ENCODE measurements around the gene EGF.

The EGF gene

GRCh38 chr4:109878355-109878754, 34.3 kb upstream of the EGF start:
- DNase-seq (ENCODE audit: low read depth, low spot score) = no peak
- no peaks in the 10 kb centered on the region for H3K4me1 ChIP-seq (ENCODE audit: control insufficient read depth, insufficient read depth, low read length)

GRCh38 chr4:109879081-109879480, 33.6 kb upstream of the EGF start:
- no CpG with 5 or more reads among the region's 12 CpGs for WGBS (ENCODE audit: insufficient coverage, insufficient read length)
- Histone ChIP-seq H3K9me3 (ENCODE audit: control insufficient read depth, insufficient read depth, low read length) (no peaks in the 10 kb centered on the region), H3K4me3 (ENCODE audit: low read length) (no peak overlapping the region), H3K27ac (ENCODE audit: low read length) (no peak overlapping the region), H3K36me3 (ENCODE audit: control insufficient read depth, insufficient read depth, low read length) (no peaks in the 10 kb centered on the region), H3K27me3 (ENCODE audit: control insufficient read depth, insufficient read depth, low read length) (no peaks in the 10 kb centered on the region), H3K4me1 (ENCODE audit: control insufficient read depth, insufficient read depth, low read length) (no peaks in the 10 kb centered on the region)
- no peak for DNase-seq (ENCODE audit: low read depth, low spot score)

More at GRCh38 chr4:109878355-109878754, 34.3 kb upstream of the EGF start:
- Histone ChIP-seq H3K27me3 (ENCODE audit: control insufficient read depth, insufficient read depth, low read length) (no peaks in the 10 kb centered on the region), H3K9me3 (ENCODE audit: control insufficient read depth, insufficient read depth, low read length) (no peaks in the 10 kb centered on the region), H3K36me3 (ENCODE audit: control insufficient read depth, insufficient read depth, low read length) (no peaks in the 10 kb centered on the region), H3K27ac (ENCODE audit: low read length) (no peak overlapping the region), H3K4me3 (ENCODE audit: low read length) (no peak overlapping the region)
- no CpG with 5 or more reads among the region's 2 CpGs for WGBS (ENCODE audit: insufficient coverage, insufficient read length)

GRCh38 chr4:109879636-109880314, 32.9 kb upstream of the EGF start:
- DNase-seq (ENCODE audit: low read depth, low spot score) = no peak
- Histone ChIP-seq H3K36me3 (ENCODE audit: control insufficient read depth, insufficient read depth, low read length) (no peaks in the 10 kb centered on the region), H3K9me3 (ENCODE audit: control insufficient read depth, insufficient read depth, low read length) (no peaks in the 10 kb centered on the region), H3K4me3 (ENCODE audit: low read length) (no peak overlapping the region), H3K27ac (ENCODE audit: low read length) (no peak overlapping the region), H3K4me1 (ENCODE audit: control insufficient read depth, insufficient read depth, low read length) (no peaks in the 10 kb centered on the region), H3K27me3 (ENCODE audit: control insufficient read depth, insufficient read depth, low read length) (no peaks in the 10 kb centered on the region)
- WGBS (ENCODE audit: insufficient coverage, insufficient read length) = no CpG with 5 or more reads among the region's 7 CpGs

GRCh38 chr4:109886303-109886702, 26.4 kb upstream of the EGF start:
- Histone ChIP-seq H3K27ac (ENCODE audit: low read length) (no peak overlapping the region), H3K4me1 (ENCODE audit: control insufficient read depth, insufficient read depth, low read length) (no peaks in the 10 kb centered on the region), H3K36me3 (ENCODE audit: control insufficient read depth, insufficient read depth, low read length) (no peaks in the 10 kb centered on the region), H3K27me3 (ENCODE audit: control insufficient read depth, insufficient read depth, low read length) (no peaks in the 10 kb centered on the region), H3K9me3 (ENCODE audit: control insufficient read depth, insufficient read depth, low read length) (no peaks in the 10 kb centered on the region), H3K4me3 (ENCODE audit: low read length) (no peak overlapping the region)
- DNase-seq (ENCODE audit: low read depth, low spot score) = no peak

- Histone ChIP-seq H3K4me3 (ENCODE audit: low read length) (no peak overlapping the region), H3K27me3 (ENCODE audit: control insufficient read depth, insufficient read depth, low read length) (no peaks in the 10 kb centered on the region), H3K27ac (ENCODE audit: low read length) (no peak overlapping the region), H3K4me1 (ENCODE audit: control insufficient read depth, insufficient read depth, low read length) (no peaks in the 10 kb centered on the region), H3K36me3 (ENCODE audit: control insufficient read depth, insufficient read depth, low read length) (no peaks in the 10 kb centered on the region), H3K9me3 (ENCODE audit: control insufficient read depth, insufficient read depth, low read length) (no peaks in the 10 kb centered on the region)
- no peak for DNase-seq (ENCODE audit: low read depth, low spot score)
- WGBS (ENCODE audit: insufficient coverage, insufficient read length) = no CpG with 5 or more reads among the region's 6 CpGs
These were observed 25.6 kb upstream of the EGF start for GRCh38 chr4:109887071-109887470.

- H3K27me3 ChIP-seq (ENCODE audit: control insufficient read depth, insufficient read depth, low read length) = no peaks in the 10 kb centered on the region
- H3K27ac ChIP-seq (ENCODE audit: low read length) = no peak overlapping the region
- no peak for DNase-seq (ENCODE audit: low read depth, low spot score)
- H3K4me1 ChIP-seq (ENCODE audit: control insufficient read depth, insufficient read depth, low read length) = no peaks in the 10 kb centered on the region
- no peak overlapping the region for H3K4me3 ChIP-seq (ENCODE audit: low read length)
- no peaks in the 10 kb centered on the region for H3K36me3 ChIP-seq (ENCODE audit: control insufficient read depth, insufficient read depth, low read length)
- no peaks in the 10 kb centered on the region for H3K9me3 ChIP-seq (ENCODE audit: control insufficient read depth, insufficient read depth, low read length)
These were observed 22.6 kb upstream of the EGF start for GRCh38 chr4:109890076-109890475.

GRCh38 chr4:109902559-109903251, 10.0 kb upstream of the EGF start:
- H3K27me3 ChIP-seq (ENCODE audit: control insufficient read depth, insufficient read depth, low read length) = no peaks in the 10 kb centered on the region
- H3K27ac ChIP-seq (ENCODE audit: low read length) = no peak overlapping the region
- no CpG with 5 or more reads among the region's 8 CpGs for WGBS (ENCODE audit: insufficient coverage, insufficient read length)
- no peaks in the 10 kb centered on the region; the same call in 1 of the 2 replicates for H3K9me3 ChIP-seq (ENCODE audit: control insufficient read depth, insufficient read depth, low read length)
- H3K4me1 ChIP-seq (ENCODE audit: control insufficient read depth, insufficient read depth, low read length) = no peaks in the 10 kb centered on the region
- no peaks in the 10 kb centered on the region for H3K36me3 ChIP-seq (ENCODE audit: control insufficient read depth, insufficient read depth, low read length)
- DNase-seq (ENCODE audit: low read depth, low spot score) = no peak
- H3K4me3 ChIP-seq (ENCODE audit: low read length) = no peak overlapping the region

- DNase-seq (ENCODE audit: low read depth, low spot score) = no peak
- Histone ChIP-seq H3K27me3 (ENCODE audit: control insufficient read depth, insufficient read depth, low read length) (no peaks in the 10 kb centered on the region), H3K4me3 (ENCODE audit: low read length) (no peak overlapping the region), H3K27ac (ENCODE audit: low read length) (no peak overlapping the region), H3K36me3 (ENCODE audit: control insufficient read depth, insufficient read depth, low read length) (no peaks in the 10 kb centered on the region), H3K9me3 (ENCODE audit: control insufficient read depth, insufficient read depth, low read length) (no peaks in the 10 kb centered on the region), H3K4me1 (ENCODE audit: control insufficient read depth, insufficient read depth, low read length) (peaks cover 2% of the 10 kb centered on the region; the same call in 1 of the 2 replicates)
- WGBS (ENCODE audit: insufficient coverage, insufficient read length) = no CpG with 5 or more reads among the region's 1 CpG
These were observed 4.0 kb upstream of the EGF start for GRCh38 chr4:109908731-109909130.

- WGBS (ENCODE audit: insufficient coverage, insufficient read length) = no CpG with 5 or more reads among the region's 2 CpGs
- no peaks in the 10 kb centered on the region for H3K36me3 ChIP-seq (ENCODE audit: control insufficient read depth, insufficient read depth, low read length)
- H3K4me1 ChIP-seq (ENCODE audit: control insufficient read depth, insufficient read depth, low read length) = peaks cover 2% of the 10 kb centered on the region; the same call in 1 of the 2 replicates
- H3K4me3 ChIP-seq (ENCODE audit: low read length) = no peak overlapping the region
- H3K9me3 ChIP-seq (ENCODE audit: control insufficient read depth, insufficient read depth, low read length) = no peaks in the 10 kb centered on the region
- no peaks in the 10 kb centered on the region for H3K27me3 ChIP-seq (ENCODE audit: control insufficient read depth, insufficient read depth, low read length)
- no peak for DNase-seq (ENCODE audit: low read depth, low spot score)
- H3K27ac ChIP-seq (ENCODE audit: low read length) = no peak overlapping the region
These were observed 2.4 kb upstream of the EGF start for GRCh38 chr4:109910256-109910655.

GRCh38 chr4:109913596-109914241, 1.0 kb downstream of the EGF start:
- Histone ChIP-seq H3K4me3 (ENCODE audit: low read length) (no peak overlapping the region), H3K9me3 (ENCODE audit: control insufficient read depth, insufficient read depth, low read length) (no peaks in the 10 kb centered on the region), H3K27ac (ENCODE audit: low read length) (no peak overlapping the region), H3K36me3 (ENCODE audit: control insufficient read depth, insufficient read depth, low read length) (no peaks in the 10 kb centered on the region), H3K4me1 (ENCODE audit: control insufficient read depth, insufficient read depth, low read length) (peaks cover 2% of the 10 kb centered on the region; the same call in 1 of the 2 replicates), H3K27me3 (ENCODE audit: control insufficient read depth, insufficient read depth, low read length) (no peaks in the 10 kb centered on the region)
- no peak for DNase-seq (ENCODE audit: low read depth, low spot score)
- whole genome bisulfite sequencing (ENCODE audit: insufficient coverage, insufficient read length) = no CpG with 5 or more reads among the region's 2 CpGs

Data from iPS DF 6.9 (cell line).